ENCODE results near the gene YIPF6. TPM values are rescaled to one million over a fixed set of nuclear protein-coding genes. Genes with fewer than 3 reads are reported as not detected.

The YIPF6 gene, protein sequence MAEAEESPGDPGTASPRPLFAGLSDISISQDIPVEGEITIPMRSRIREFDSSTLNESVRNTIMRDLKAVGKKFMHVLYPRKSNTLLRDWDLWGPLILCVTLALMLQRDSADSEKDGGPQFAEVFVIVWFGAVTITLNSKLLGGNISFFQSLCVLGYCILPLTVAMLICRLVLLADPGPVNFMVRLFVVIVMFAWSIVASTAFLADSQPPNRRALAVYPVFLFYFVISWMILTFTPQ
- total RNA-seq (10 to 100 TPM; 17.1 to 18.9 TPM), polyA plus RNA-seq (10 to 100 TPM; 22.2 to 23.2 TPM)

DNA sequence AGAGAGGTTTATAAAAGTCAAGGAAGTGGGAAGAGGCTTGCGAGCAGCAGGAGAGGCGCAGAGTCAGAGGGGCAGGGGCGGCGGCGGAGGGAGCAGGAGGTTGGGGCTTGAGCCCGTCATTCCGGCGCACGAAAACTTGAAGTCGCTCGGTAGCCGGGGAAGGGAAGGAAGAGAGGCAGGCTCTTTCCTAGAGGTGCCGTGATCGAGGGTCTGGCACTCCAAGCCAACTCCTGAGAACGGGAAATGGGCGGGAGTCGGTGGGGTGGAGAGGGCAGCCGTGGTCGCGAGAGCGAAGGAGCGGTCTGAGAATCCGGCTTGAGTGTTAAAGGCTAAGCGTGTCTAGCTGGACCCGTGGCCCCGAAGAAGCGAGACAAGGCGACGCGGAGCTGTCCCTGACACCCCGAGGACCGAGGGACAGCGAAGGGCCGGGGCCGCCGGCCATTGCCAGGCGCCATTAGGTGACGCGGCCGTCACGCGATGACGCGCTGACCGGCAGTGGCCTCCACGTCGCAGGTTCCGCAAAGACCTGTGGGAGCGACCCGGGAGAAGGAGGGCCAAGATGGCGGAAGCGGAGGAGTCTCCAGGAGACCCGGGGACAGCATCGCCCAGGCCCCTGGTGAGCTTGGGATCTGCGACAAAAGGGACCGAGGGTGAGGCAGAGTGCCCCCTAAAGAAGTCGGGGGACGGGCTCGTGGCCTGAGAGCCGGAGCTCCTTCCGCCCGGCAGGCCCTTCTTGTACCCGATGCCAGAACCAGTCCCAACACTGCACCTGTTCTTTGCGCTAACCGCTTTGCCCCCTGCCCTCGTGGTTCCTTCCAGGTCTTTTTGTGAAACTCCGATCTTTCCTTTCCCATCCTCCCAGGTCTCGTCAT lies at the start of gene YIPF6:
TSS of gene YIPF6 (plus strand) at position 544 of the 872 bp plus-strand sequence. CDS start at position 560, 16 bp downstream.
- peak within 1 kb of the TSS; percentile 49 to 72 for H3K4me3 ChIP-seq (ENCODE audit: low read length in 2 of 2)
- Mint-ChIP-seq H3K36me3 (peaks cover 0 to 12% of the 10 kb centered on the region in 2 donors), H3K4me1 (peaks cover 6 to 53% (median 30%) of the 10 kb centered on the region in 4 donors), H3K9me3 (no peaks in the 10 kb centered on the region), H3K27ac (peak within 1 kb of the TSS; percentile 96 to 99 (median 98)), H3K4me3 (peak within 1 kb of the TSS; percentile 91 to 98 (median 94)), H3K27me3 (peaks cover 0 to 7% of the 10 kb centered on the region in 2 donors)
- CTCF ChIA-PET (ENCODE audit: partially characterized antibody), result interaction anchor here (0.7 kb wide), 1 partner anchor 330 kb away, joined by 3 read pairs; the partner anchor contains the start of gene EFNB1
- peaks cover 30% of the 10 kb centered on the region for H3K4me1 ChIP-seq (ENCODE audit: insufficient read depth, low read length)
- H3K36me3 ChIP-seq (ENCODE audit: insufficient read depth, low read length), result no peaks in the 10 kb centered on the region
- no peaks in the 10 kb centered on the region for H3K9me3 ChIP-seq (ENCODE audit: control insufficient read depth in 1 of 2, low read length in 2 of 2)
- H3K27ac ChIP-seq (ENCODE audit: low read depth, low read length), result peak within 1 kb of the TSS; percentile 90
- H3K27me3 ChIP-seq (ENCODE audit: insufficient read depth, low read length), result no peaks in the 10 kb centered on the region
- intact Hi-C loops (cut with micrococcal nuclease), result loop anchor here (2.0 kb wide), 1 partner anchor 330 kb away; the partner anchor contains the start of gene EFNB1
- POLR2A ChIA-PET (ENCODE audit: partially characterized antibody), result interaction anchor here (1.0 kb wide), 1 partner anchor 330 kb away, joined by 4 read pairs; the partner anchor contains the start of gene EFNB1
- peak; percentile 52 to 64 (median 63) for DNase-seq

DNA sequence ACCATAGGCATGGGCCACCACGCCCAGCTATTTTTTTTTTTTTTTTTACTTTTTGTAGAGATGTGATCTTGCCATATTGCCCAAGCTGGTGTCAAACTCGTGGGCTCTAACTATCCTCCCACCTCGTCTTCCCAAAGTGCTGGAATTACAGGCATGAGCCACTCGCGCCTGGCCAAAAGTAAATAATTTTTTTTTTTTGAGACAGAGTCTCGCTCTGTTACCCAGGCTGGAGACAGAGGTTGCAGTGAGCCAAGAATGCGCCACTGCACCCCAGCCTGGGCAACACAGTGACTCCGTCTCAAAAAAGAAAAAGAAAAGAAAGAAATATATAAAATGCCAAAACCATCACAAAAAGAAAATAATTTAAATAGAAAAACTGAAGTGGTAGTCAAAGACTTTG lies 47.1 kb upstream of the YIPF6 start:
- Histone ChIP-seq H3K27ac (ENCODE audit: low read depth, low read length) (no peak overlapping the region), H3K4me1 (ENCODE audit: insufficient read depth, low read length) (no peaks in the 10 kb centered on the region), H3K4me3 (ENCODE audit: low read length in 2 of 2) (no peak overlapping the region), H3K9me3 (ENCODE audit: control insufficient read depth in 1 of 2, low read length in 2 of 2) (no peaks in the 10 kb centered on the region), H3K36me3 (ENCODE audit: insufficient read depth, low read length) (no peaks in the 10 kb centered on the region), H3K27me3 (ENCODE audit: insufficient read depth, low read length) (no peaks in the 10 kb centered on the region)
- Mint-ChIP-seq H3K9me3 (no peaks in the 10 kb centered on the region), H3K27ac (no peak overlapping the region), H3K4me1 (no peaks in the 10 kb centered on the region), H3K27me3 (no peaks in the 10 kb centered on the region), H3K4me3 (no peak overlapping the region), H3K36me3 (no peaks in the 10 kb centered on the region)
- CTCF ChIA-PET (ENCODE audit: partially characterized antibody), result no interaction called here
- intact Hi-C loops (cut with micrococcal nuclease), result no loop called here
- POLR2A ChIA-PET (ENCODE audit: partially characterized antibody), result no interaction called here
- no peak for DNase-seq

DNA sequence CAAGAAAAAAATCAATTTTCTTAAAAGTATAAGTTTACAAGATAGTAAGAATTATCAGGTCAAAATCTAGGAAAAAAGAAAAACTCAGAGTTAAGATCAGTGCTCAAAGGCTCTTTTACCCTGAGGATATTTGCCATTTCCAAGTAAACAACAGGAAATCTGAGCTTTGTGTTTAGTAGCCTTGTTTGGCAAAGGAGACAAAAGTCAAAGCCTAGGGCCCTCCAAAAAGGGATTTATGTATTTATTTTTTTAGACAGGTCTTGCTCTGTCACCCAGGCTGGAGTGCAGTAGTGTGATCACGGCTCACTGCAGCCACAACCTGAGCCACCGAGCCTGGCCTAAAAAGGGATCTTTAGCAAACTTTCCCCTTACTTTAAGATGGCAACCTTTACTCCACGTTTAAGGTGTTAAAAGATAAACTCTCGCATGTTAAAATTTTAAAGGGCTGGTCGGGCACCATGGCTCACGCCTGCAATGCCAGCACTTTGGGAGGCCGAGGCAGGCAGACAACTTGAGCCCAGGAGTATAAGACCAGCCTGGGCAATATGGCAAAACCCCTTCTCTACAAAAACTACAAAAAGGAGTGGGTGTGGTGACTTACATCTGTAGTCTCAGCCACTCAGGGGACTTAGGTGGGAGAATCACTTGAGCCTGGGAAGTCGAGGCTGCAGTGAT lies 44.2 kb upstream of the YIPF6 start:
- Mint-ChIP-seq H3K36me3 (no peaks in the 10 kb centered on the region), H3K4me1 (no peaks in the 10 kb centered on the region), H3K9me3 (no peaks in the 10 kb centered on the region), H3K4me3 (no peak overlapping the region), H3K27ac (no peak overlapping the region), H3K27me3 (no peaks in the 10 kb centered on the region)
- Histone ChIP-seq H3K27me3 (ENCODE audit: insufficient read depth, low read length) (no peaks in the 10 kb centered on the region), H3K9me3 (ENCODE audit: control insufficient read depth in 1 of 2, low read length in 2 of 2) (no peaks in the 10 kb centered on the region), H3K4me1 (ENCODE audit: insufficient read depth, low read length) (no peaks in the 10 kb centered on the region), H3K27ac (ENCODE audit: low read depth, low read length) (no peak overlapping the region), H3K4me3 (ENCODE audit: low read length in 2 of 2) (no peak overlapping the region), H3K36me3 (ENCODE audit: insufficient read depth, low read length) (no peaks in the 10 kb centered on the region)
- POLR2A ChIA-PET (ENCODE audit: partially characterized antibody), result no interaction called here
- DNase-seq, result no peak
- intact Hi-C loops (cut with micrococcal nuclease), result no loop called here
- CTCF ChIA-PET (ENCODE audit: partially characterized antibody), result no interaction called here

DNA sequence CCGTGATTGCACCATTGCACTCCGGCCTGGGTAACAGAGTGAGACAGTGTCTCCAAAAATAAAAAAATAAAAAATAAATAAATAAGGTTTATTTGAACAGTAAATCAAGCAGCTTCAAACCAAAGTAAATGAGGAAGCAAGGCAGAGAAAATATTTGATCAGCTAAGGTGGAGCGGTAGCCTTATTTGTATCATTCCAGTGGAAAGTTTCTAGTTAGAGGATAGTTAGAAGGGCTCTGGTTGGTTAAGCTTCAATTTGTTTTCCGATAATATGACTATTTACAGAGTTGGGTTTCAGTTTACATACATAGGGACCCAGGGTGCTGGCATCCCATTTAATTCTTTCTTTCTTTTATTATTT lies 43.7 kb upstream of the YIPF6 start:
- H3K4me3 Mint-ChIP-seq, result no peak overlapping the region
- Histone ChIP-seq H3K4me3 (ENCODE audit: low read length in 2 of 2) (no peak overlapping the region), H3K4me1 (ENCODE audit: insufficient read depth, low read length) (no peaks in the 10 kb centered on the region), H3K27me3 (ENCODE audit: insufficient read depth, low read length) (no peaks in the 10 kb centered on the region), H3K36me3 (ENCODE audit: insufficient read depth, low read length) (no peaks in the 10 kb centered on the region), H3K27ac (ENCODE audit: low read depth, low read length) (no peak overlapping the region), H3K9me3 (ENCODE audit: control insufficient read depth in 1 of 2, low read length in 2 of 2) (no peaks in the 10 kb centered on the region)
- DNase-seq, result no peak
- no peaks in the 10 kb centered on the region for H3K36me3 Mint-ChIP-seq
- no peaks in the 10 kb centered on the region for H3K27me3 Mint-ChIP-seq
- CTCF ChIA-PET (ENCODE audit: partially characterized antibody), result no interaction called here
- intact Hi-C loops (cut with micrococcal nuclease), result no loop called here
- H3K4me1 Mint-ChIP-seq, result peaks cover 0 to 2% (median 0%) of the 10 kb centered on the region in 4 donors
- H3K9me3 Mint-ChIP-seq, result no peaks in the 10 kb centered on the region
- POLR2A ChIA-PET (ENCODE audit: partially characterized antibody), result no interaction called here
- H3K27ac Mint-ChIP-seq, result no peak overlapping the region

DNA sequence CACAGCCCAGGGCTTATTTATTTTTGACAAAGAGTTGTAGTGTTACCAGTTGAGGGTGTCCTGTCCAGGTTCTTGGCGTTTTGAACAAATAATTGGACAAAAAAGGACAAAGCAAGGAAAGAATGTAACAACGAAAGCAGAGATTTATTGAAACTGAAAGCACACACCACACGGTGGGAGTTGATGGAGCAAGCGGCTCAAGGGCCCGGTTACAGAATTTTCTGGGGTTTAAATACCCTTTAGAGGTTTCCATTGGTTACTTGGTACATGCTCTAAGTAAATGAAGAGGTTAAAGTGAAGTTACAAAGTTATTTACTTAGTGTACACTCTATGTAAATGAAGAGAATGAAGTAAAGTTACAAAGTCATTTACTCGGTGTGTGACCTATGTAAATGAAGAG lies 37.8 kb upstream of the YIPF6 start:
- Histone ChIP-seq H3K4me1 (ENCODE audit: insufficient read depth, low read length) (no peaks in the 10 kb centered on the region), H3K9me3 (ENCODE audit: control insufficient read depth in 1 of 2, low read length in 2 of 2) (no peaks in the 10 kb centered on the region), H3K27ac (ENCODE audit: low read depth, low read length) (no peak overlapping the region), H3K4me3 (ENCODE audit: low read length in 2 of 2) (no peak overlapping the region), H3K27me3 (ENCODE audit: insufficient read depth, low read length) (no peaks in the 10 kb centered on the region), H3K36me3 (ENCODE audit: insufficient read depth, low read length) (no peaks in the 10 kb centered on the region)
- Mint-ChIP-seq H3K27me3 (no peaks in the 10 kb centered on the region), H3K36me3 (no peaks in the 10 kb centered on the region), H3K4me3 (peak overlapping the region in 1 of 8 donors; percentile 47), H3K4me1 (peaks cover 0 to 4% (median 0%) of the 10 kb centered on the region in 4 donors), H3K9me3 (no peaks in the 10 kb centered on the region), H3K27ac (no peak overlapping the region)
- ChIA-PET POLR2A (ENCODE audit: partially characterized antibody) (no interaction called here), CTCF (ENCODE audit: partially characterized antibody) (no interaction called here)
- no peak for DNase-seq
- intact Hi-C loops (cut with micrococcal nuclease), result no loop called here

DNA sequence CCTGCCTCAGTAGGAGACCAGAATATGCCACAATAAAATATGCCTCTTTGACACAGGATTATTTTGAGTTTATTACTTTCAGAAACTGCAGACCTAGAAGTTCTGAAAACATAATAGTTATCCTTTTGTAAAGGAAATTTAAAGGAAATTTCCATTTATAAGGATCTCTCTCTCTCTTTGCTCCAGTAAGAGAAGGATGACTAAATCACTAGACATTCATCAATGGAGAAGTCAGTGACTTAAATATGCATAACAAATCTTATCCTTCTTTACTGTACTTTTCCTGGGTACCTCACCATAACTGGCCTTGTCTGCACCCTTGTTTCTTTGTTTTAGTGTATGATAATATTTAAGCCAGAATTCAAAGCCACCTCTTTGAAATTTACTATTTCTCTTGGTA lies 37.3 kb upstream of the YIPF6 start:
- Mint-ChIP-seq H3K9me3 (no peaks in the 10 kb centered on the region), H3K27ac (no peak overlapping the region), H3K27me3 (no peaks in the 10 kb centered on the region), H3K4me3 (no peak overlapping the region), H3K36me3 (no peaks in the 10 kb centered on the region), H3K4me1 (peaks cover 0 to 4% (median 0%) of the 10 kb centered on the region in 4 donors)
- DNase-seq, result no peak
- H3K27me3 ChIP-seq (ENCODE audit: insufficient read depth, low read length), result no peaks in the 10 kb centered on the region
- POLR2A ChIA-PET (ENCODE audit: partially characterized antibody), result no interaction called here
- CTCF ChIA-PET (ENCODE audit: partially characterized antibody), result no interaction called here
- intact Hi-C loops (cut with micrococcal nuclease), result no loop called here
- H3K36me3 ChIP-seq (ENCODE audit: insufficient read depth, low read length), result no peaks in the 10 kb centered on the region
- H3K9me3 ChIP-seq (ENCODE audit: control insufficient read depth in 1 of 2, low read length in 2 of 2), result no peaks in the 10 kb centered on the region
- H3K27ac ChIP-seq (ENCODE audit: low read depth, low read length), result no peak overlapping the region
- H3K4me3 ChIP-seq (ENCODE audit: low read length in 2 of 2), result no peak overlapping the region
- H3K4me1 ChIP-seq (ENCODE audit: insufficient read depth, low read length), result no peaks in the 10 kb centered on the region

DNA sequence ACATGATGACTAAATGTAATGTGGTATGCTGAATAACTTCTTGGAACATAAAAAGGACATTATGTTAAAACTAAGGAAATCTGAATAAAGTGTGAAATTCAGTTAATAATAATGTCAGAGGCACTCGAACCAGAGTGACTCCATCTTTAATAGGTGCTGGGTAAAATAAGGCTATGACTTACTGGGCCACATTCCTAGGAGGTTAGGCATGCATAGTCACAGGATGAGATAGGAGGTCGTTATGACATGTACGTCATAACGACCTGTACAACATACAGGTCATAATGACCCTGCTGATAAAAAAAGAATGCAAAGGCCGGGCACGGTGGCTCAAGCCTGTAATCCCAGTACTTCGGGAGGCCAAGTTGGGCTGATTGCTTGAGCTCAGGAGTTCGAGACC lies 36.7 kb upstream of the YIPF6 start:
- Histone ChIP-seq H3K36me3 (ENCODE audit: insufficient read depth, low read length) (no peaks in the 10 kb centered on the region), H3K4me1 (ENCODE audit: insufficient read depth, low read length) (no peaks in the 10 kb centered on the region), H3K4me3 (ENCODE audit: low read length in 2 of 2) (no peak overlapping the region), H3K27ac (ENCODE audit: low read depth, low read length) (no peak overlapping the region), H3K9me3 (ENCODE audit: control insufficient read depth in 1 of 2, low read length in 2 of 2) (no peaks in the 10 kb centered on the region), H3K27me3 (ENCODE audit: insufficient read depth, low read length) (no peaks in the 10 kb centered on the region)
- H3K9me3 Mint-ChIP-seq, result no peaks in the 10 kb centered on the region
- DNase-seq, result no peak
- no peaks in the 10 kb centered on the region for H3K27me3 Mint-ChIP-seq
- CTCF ChIA-PET (ENCODE audit: partially characterized antibody), result no interaction called here
- H3K27ac Mint-ChIP-seq, result no peak overlapping the region
- H3K4me1 Mint-ChIP-seq, result peaks cover 0 to 4% (median 0%) of the 10 kb centered on the region in 4 donors
- H3K36me3 Mint-ChIP-seq, result no peaks in the 10 kb centered on the region
- POLR2A ChIA-PET (ENCODE audit: partially characterized antibody), result no interaction called here
- intact Hi-C loops (cut with micrococcal nuclease), result no loop called here
- H3K4me3 Mint-ChIP-seq, result no peak overlapping the region

All from CD4-positive, alpha-beta memory T cell (primary cell).